ENCODE results near the gene CHRND.

GRCh38 chr2:232505856-232506255 lies 20.1 kb upstream of the CHRND start:
- no peak for TF ChIP-seq MAX (IDR thresholded peaks at IDR 0.05; ENCODE audit: low read depth, low read length)
- TF ChIP-seq POLR2A (IDR thresholded peaks at IDR 0.05; ENCODE audit: extremely low read depth, insufficient read length), result no peak

Measured in NB4 (cell line).